Measurements from ENCODE around the gene ANKS1B. TPM values are rescaled to one million over a fixed set of nuclear protein-coding genes. Genes with fewer than 3 reads are reported as not detected.
"Not testable (repeated sequence)": the region's sequence is repeated elsewhere in the genome, so short reads cannot be mapped to it uniquely, and the experiment has no call there.

The ANKS1B gene
- total and polyA plus RNA-seq, 9 donors: 1.4 to 5.6 (median 2.7) TPM

GRCh38 chr12:99670635-99671034 is 314.1 kb downstream of the ANKS1B start:
- Histone ChIP-seq H3K4me1 (ENCODE audit: control insufficient read depth, insufficient read depth, low read length) (no peaks in the 10 kb centered on the region), H3K4me3 (ENCODE audit: low read length) (no peak overlapping the region), H3K27ac (ENCODE audit: low read length) (no peak overlapping the region), H3K36me3 (ENCODE audit: control insufficient read depth, insufficient read depth, low read length) (no peaks in the 10 kb centered on the region), H3K9me3 (replicated peaks; ENCODE audit: control insufficient read depth, low read depth, low read length) (no peaks in the 10 kb centered on the region), H3K27me3 (ENCODE audit: control insufficient read depth, insufficient read depth, low read length) (no peaks in the 10 kb centered on the region)
- DNase-seq: no peak
- WGBS (ENCODE audit: insufficient coverage): no CpG with 5 or more reads among the region's 1 CpG

- no peak overlapping the region for H3K4me3 ChIP-seq (ENCODE audit: low read length)
- no peak overlapping the region for H3K27ac ChIP-seq (ENCODE audit: low read length)
- H3K4me1 ChIP-seq (ENCODE audit: control insufficient read depth, insufficient read depth, low read length): no peaks in the 10 kb centered on the region
- no peaks in the 10 kb centered on the region for H3K36me3 ChIP-seq (ENCODE audit: control insufficient read depth, insufficient read depth, low read length)
- H3K9me3 ChIP-seq (replicated peaks; ENCODE audit: control insufficient read depth, low read depth, low read length): no peaks in the 10 kb centered on the region
- peak; percentile 5 for DNase-seq
- no peaks in the 10 kb centered on the region for H3K27me3 ChIP-seq (ENCODE audit: control insufficient read depth, insufficient read depth, low read length)
- no CpG with 5 or more reads among the region's 1 CpG for WGBS (ENCODE audit: insufficient coverage)
These were observed 325.9 kb downstream of the ANKS1B start for GRCh38 chr12:99658671-99659349.

GRCh38 chr12:99649551-99649950 is 335.2 kb downstream of the ANKS1B start:
- DNase-seq: no peak

GRCh38 chr12:99648183-99648582 is 336.6 kb downstream of the ANKS1B start:
- DNase-seq: no peak
- Histone ChIP-seq H3K4me1 (ENCODE audit: control insufficient read depth, insufficient read depth, low read length) (no peaks in the 10 kb centered on the region), H3K9me3 (replicated peaks; ENCODE audit: control insufficient read depth, low read depth, low read length) (no peaks in the 10 kb centered on the region), H3K4me3 (ENCODE audit: low read length) (no peak overlapping the region), H3K27ac (ENCODE audit: low read length) (no peak overlapping the region), H3K36me3 (ENCODE audit: control insufficient read depth, insufficient read depth, low read length) (no peaks in the 10 kb centered on the region), H3K27me3 (ENCODE audit: control insufficient read depth, insufficient read depth, low read length) (no peaks in the 10 kb centered on the region)
- 90% methylated on average over 13 of the region's 14 CpGs for WGBS (ENCODE audit: insufficient coverage)

More at GRCh38 chr12:99649551-99649950, 335.2 kb downstream of the ANKS1B start:
- no peaks in the 10 kb centered on the region for H3K9me3 ChIP-seq (replicated peaks; ENCODE audit: control insufficient read depth, low read depth, low read length)
- no peak overlapping the region for H3K27ac ChIP-seq (ENCODE audit: low read length)
- H3K4me3 ChIP-seq (ENCODE audit: low read length): no peak overlapping the region
- H3K36me3 ChIP-seq (ENCODE audit: control insufficient read depth, insufficient read depth, low read length): no peaks in the 10 kb centered on the region
- H3K4me1 ChIP-seq (ENCODE audit: control insufficient read depth, insufficient read depth, low read length): no peaks in the 10 kb centered on the region
- WGBS (ENCODE audit: insufficient coverage): no CpG with 5 or more reads among the region's 1 CpG
- H3K27me3 ChIP-seq (ENCODE audit: control insufficient read depth, insufficient read depth, low read length): no peaks in the 10 kb centered on the region

GRCh38 chr12:99647453-99647852 is 337.3 kb downstream of the ANKS1B start, which contains the start of gene GARIN6:
Gene GARIN6 (plus strand): TSS chr12:99647753. CDS start chr12:99648175, 422 bp downstream.
- Histone ChIP-seq H3K4me3 (ENCODE audit: low read length) (no peak within 1 kb of the TSS), H3K9me3 (replicated peaks; ENCODE audit: control insufficient read depth, low read depth, low read length) (no peaks in the 10 kb centered on the region), H3K27ac (ENCODE audit: low read length) (no peak within 1 kb of the TSS), H3K36me3 (ENCODE audit: control insufficient read depth, insufficient read depth, low read length) (no peaks in the 10 kb centered on the region), H3K4me1 (ENCODE audit: control insufficient read depth, insufficient read depth, low read length) (no peaks in the 10 kb centered on the region), H3K27me3 (ENCODE audit: control insufficient read depth, insufficient read depth, low read length) (no peaks in the 10 kb centered on the region)
- WGBS (ENCODE audit: insufficient coverage): 86% methylated on average over 4 of the region's 4 CpGs
- DNase-seq: no peak

- Histone ChIP-seq H3K27me3 (ENCODE audit: control insufficient read depth, insufficient read depth, low read length) (no peaks in the 10 kb centered on the region), H3K4me3 (ENCODE audit: low read length) (no peak overlapping the region), H3K36me3 (ENCODE audit: control insufficient read depth, insufficient read depth, low read length) (no peaks in the 10 kb centered on the region), H3K4me1 (ENCODE audit: control insufficient read depth, insufficient read depth, low read length) (no peaks in the 10 kb centered on the region), H3K9me3 (replicated peaks; ENCODE audit: control insufficient read depth, low read depth, low read length) (no peaks in the 10 kb centered on the region), H3K27ac (ENCODE audit: low read length) (no peak overlapping the region)
- no CpG with 5 or more reads among the region's 2 CpGs for WGBS (ENCODE audit: insufficient coverage)
- no peak for DNase-seq
These were observed 340.1 kb downstream of the ANKS1B start for GRCh38 chr12:99644629-99645028.

- Histone ChIP-seq H3K4me3 (ENCODE audit: low read length) (no peak overlapping the region), H3K27ac (ENCODE audit: low read length) (no peak overlapping the region), H3K36me3 (ENCODE audit: control insufficient read depth, insufficient read depth, low read length) (no peaks in the 10 kb centered on the region), H3K9me3 (replicated peaks; ENCODE audit: control insufficient read depth, low read depth, low read length) (no peaks in the 10 kb centered on the region), H3K4me1 (ENCODE audit: control insufficient read depth, insufficient read depth, low read length) (no peaks in the 10 kb centered on the region), H3K27me3 (ENCODE audit: control insufficient read depth, insufficient read depth, low read length) (no peaks in the 10 kb centered on the region)
- no CpG with 5 or more reads among the region's 2 CpGs for WGBS (ENCODE audit: insufficient coverage)
- no peak for DNase-seq
These were observed 357.3 kb downstream of the ANKS1B start for GRCh38 chr12:99627459-99627858.

GRCh38 chr12:99624591-99624990 is 360.1 kb downstream of the ANKS1B start:
- H3K36me3 ChIP-seq (ENCODE audit: control insufficient read depth, insufficient read depth, low read length); H3K27me3 ChIP-seq (ENCODE audit: control insufficient read depth, insufficient read depth, low read length); DNase-seq; H3K4me1 ChIP-seq (ENCODE audit: control insufficient read depth, insufficient read depth, low read length); H3K4me3 ChIP-seq (ENCODE audit: low read length); H3K27ac ChIP-seq (ENCODE audit: low read length): not testable (repeated sequence)
- WGBS (ENCODE audit: insufficient coverage): no CpG with 5 or more reads among the region's 2 CpGs
- peaks cover 16% of the 10 kb centered on the region for H3K9me3 ChIP-seq (replicated peaks; ENCODE audit: control insufficient read depth, low read depth, low read length)

- Histone ChIP-seq H3K4me1 (ENCODE audit: control insufficient read depth, insufficient read depth, low read length) (no peaks in the 10 kb centered on the region), H3K27ac (ENCODE audit: low read length) (no peak overlapping the region), H3K9me3 (replicated peaks; ENCODE audit: control insufficient read depth, low read depth, low read length) (peaks cover 26% of the 10 kb centered on the region), H3K27me3 (ENCODE audit: control insufficient read depth, insufficient read depth, low read length) (no peaks in the 10 kb centered on the region), H3K4me3 (ENCODE audit: low read length) (no peak overlapping the region), H3K36me3 (ENCODE audit: control insufficient read depth, insufficient read depth, low read length) (no peaks in the 10 kb centered on the region)
- no peak for DNase-seq
These were observed 364.6 kb downstream of the ANKS1B start for GRCh38 chr12:99620159-99620479.

- 94% methylated on average over 5 of the region's 7 CpGs for WGBS (ENCODE audit: insufficient coverage)
- H3K27ac ChIP-seq (ENCODE audit: low read length): no peak overlapping the region
- H3K4me1 ChIP-seq (ENCODE audit: control insufficient read depth, insufficient read depth, low read length): no peaks in the 10 kb centered on the region
- DNase-seq: no peak
- H3K4me3 ChIP-seq (ENCODE audit: low read length): no peak overlapping the region
- H3K27me3 ChIP-seq (ENCODE audit: control insufficient read depth, insufficient read depth, low read length): no peaks in the 10 kb centered on the region
- peaks cover 26% of the 10 kb centered on the region for H3K9me3 ChIP-seq (replicated peaks; ENCODE audit: control insufficient read depth, low read depth, low read length)
- H3K36me3 ChIP-seq (ENCODE audit: control insufficient read depth, insufficient read depth, low read length): no peaks in the 10 kb centered on the region
These were observed 365.2 kb downstream of the ANKS1B start for GRCh38 chr12:99619389-99620158.

Measured in muscle of leg (tissue), 11 donors.